Measurements from ENCODE around the gene LIMA1.
"Not testable (repeated sequence)": the region's sequence is repeated elsewhere in the genome, so short reads cannot be mapped to it uniquely, and the experiment has no call there.

LIMA1 gene

DNA sequence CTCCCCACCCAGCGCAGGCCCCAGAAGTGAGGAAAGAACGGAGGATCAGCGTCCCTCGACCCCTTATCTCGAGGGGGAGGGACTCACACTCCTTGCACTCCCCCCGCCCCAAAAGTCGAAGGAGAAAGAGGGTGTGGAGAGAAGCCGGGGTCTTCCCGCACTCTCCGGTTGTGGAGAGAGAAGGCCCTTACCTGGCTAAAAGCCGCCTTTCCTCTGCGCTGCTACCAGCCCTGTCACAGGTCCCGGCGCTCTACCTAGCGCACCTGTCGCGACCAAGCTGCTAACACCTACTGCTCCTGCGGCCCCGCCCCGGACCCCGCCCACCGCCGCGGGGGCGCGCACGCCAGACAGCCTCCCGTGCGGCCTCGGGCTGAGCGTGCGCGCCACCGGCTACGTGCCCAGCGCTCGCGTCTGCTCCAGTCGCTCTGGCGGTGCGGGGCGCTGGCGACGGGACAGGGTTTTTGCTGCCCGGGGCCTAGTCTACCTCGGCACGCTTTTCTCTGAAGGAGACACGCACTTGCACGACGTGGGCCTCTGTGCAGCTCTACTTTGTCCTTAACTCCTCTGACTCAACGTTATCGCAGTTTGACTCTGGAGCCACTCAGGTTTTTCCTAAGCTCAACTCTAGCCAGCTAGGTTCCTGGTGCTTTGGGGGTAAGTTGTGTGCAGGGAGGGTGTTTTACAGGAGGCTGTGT, at the start of gene LIMA1:
LIMA1 (minus strand) TSS at position 292 of the 695 bp plus-strand sequence. CDS start 34,769 bp downstream, outside the sequence.
- peak; percentile 80 for DNase-seq (ENCODE audit: low read depth)

DNA sequence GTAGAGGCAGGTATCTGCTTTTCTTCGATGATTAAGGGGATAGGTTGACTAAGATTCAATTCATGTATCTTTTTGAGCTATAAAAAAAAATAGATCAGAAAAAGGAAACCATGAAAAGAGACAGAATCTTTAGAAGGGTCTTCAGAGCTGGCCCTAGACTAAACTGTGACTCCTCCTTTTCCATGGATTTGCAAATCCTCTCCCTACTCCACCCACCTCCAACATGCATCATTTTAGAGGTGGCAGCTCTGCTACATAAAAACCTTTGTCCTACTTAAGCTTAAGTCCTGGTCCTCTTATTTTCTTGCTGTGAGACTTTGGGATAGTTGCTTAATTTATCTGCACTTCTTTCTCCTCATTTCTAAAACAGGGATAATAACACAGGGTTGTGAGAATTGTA, 48.4 kb upstream of the LIMA1 start:
- DNase-seq (ENCODE audit: low read depth): no peak

DNA sequence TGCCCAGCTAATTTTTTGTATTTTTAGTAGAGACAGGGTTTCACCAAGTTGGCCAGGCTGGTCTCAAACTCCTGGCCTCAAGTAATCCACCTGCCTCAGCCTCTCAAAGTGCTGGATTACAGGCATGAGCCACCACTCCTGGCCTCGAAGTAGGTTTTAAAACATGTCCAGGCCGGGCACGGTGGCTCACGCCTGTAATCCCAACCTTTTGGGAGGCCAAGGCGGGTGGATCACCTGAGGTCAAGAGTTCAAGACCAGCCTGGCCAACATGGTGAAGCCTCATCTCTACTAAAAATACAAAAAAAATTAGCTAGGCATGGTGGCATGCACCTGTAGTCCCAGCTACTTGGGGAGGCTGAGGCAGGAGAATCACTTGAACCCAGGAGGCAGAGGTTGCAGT, 45.3 kb upstream of the LIMA1 start:
- DNase-seq (ENCODE audit: low read depth): not testable (repeated sequence)

DNA sequence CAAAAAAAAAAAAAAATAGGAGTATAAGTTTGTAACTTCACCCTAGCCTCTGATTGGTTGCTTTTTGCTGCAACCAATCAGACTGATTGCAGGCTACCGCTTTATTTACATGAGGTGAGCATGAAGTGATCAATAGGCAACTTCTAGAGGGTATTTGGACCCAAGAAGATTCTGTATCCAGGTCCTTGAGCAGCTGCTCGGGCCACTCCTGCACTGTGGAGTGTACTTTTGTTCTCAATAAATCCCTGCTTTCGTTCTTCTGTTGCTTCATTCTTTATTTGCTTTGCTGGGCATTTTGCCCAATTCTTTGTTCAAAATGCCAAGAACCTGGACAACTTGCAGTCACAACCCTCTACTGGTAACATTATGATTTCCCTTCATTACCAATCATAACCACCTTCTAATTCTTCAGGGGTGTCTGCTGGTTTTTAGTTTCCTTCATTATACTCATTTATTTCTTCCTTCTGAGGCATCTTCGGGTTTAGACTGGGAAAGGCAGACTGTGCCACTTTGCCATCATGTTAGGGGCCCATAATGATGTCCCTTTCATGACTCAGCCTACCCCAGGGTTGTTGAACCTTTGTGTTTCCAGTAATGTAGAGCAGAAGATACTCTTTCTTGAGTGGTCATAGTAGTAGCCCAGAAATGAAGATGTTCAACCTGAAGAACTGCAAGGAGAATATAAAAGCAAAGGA, 43.4 kb upstream of the LIMA1 start:
- no peak for DNase-seq (ENCODE audit: low read depth)

DNA sequence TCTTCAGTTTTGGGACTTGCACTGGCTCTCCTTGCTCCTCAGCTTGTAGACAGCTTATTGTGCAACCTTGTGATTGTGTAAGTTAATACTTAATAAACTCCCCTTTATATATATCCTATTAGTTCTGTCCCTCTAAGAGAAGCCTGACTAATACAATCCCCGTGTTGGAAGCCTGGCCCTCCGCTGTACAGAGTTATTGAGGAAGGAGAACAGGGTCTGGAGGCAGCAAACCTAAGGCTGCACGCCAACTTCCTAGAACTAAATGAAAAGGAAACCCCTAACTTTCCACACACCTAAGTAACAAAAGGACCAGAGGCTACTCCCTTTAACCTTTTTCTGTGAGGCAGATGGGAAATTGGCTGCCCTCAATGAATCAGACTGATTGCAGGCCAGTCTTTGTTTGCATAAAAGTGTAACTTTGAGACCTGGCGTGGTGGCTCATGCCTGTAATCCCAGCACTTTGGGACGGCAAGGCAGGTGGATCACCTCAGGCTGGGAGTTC, 42.6 kb upstream of the LIMA1 start:
- DNase-seq (ENCODE audit: low read depth): no peak

DNA sequence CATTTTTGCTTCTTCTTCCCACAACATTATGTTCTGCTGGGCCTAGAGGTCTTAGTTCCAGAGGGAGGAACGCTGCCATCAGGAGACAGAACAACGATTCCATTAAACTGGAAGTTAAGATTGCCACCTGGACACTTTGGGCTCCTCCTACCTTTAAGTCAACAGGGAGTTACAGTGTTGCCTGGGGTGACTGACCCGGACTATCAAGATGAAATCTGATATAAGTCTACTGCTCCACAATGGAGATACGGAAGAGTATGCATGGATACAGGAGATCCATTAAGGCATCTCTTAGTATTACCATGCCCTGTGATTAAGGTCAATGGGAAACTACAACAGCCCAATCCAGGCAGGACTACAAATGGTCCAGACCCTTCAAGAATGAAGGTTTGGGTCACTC, 41.5 kb upstream of the LIMA1 start:
- not testable (repeated sequence) for DNase-seq (ENCODE audit: low read depth)

DNA sequence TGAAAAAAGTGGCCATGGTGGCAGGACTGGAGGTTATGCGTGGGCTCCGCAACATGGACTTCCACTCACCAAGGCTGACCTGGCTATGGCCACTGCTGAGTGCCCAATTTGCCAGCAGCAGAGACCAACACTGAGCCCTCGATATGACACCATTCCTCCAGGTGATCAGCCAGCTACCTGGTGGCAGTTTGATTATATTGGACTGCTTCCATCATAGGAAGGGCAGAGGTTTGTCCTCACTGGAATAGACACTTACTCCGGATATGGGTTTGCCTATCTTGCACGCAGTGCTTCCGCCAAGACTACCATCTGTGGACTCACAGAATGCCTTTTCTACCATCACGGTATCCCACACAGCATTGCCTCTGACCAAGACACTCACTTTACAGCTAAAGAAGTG, 40.8 kb upstream of the LIMA1 start:
- not testable (repeated sequence) for DNase-seq (ENCODE audit: low read depth)

DNA sequence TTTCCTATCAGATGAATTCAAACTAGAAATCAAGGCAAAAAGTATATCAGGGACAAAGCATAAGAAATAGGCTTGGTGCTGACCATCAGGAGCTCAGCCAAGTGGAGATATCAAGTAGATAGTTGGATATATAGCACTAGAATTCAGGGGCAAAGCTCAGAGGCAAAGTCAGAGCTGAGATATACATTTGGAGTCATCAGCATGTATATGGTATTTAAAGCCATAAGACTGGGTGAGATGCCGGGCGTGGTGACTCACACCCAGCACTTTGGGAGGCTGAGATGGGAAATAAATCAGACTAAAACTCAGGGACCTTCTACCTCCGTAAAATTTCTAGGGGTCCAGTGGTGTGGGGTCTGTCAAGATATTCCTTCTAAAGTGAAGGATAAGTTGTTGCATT, 38.9 kb upstream of the LIMA1 start:
- no peak for DNase-seq (ENCODE audit: low read depth)

DNA sequence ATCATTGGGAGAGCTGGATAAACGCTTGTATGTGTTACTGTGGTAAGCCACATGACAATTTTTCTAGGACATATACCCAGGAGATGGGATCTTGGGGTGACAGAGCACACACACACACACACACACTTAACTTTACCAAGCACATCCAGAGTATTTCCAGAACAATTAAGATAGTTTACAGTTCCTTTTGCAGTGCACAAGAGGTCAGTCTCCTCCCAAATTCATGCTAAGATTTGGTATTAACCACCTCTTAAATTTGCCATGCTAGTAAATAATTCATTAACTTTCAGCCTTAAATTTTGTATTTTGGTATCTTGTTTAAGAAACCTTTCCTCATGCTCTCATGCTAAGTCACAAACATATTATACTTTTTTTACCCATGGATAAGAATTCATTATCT, 33.9 kb upstream of the LIMA1 start:
- no peak for DNase-seq (ENCODE audit: low read depth)

DNA sequence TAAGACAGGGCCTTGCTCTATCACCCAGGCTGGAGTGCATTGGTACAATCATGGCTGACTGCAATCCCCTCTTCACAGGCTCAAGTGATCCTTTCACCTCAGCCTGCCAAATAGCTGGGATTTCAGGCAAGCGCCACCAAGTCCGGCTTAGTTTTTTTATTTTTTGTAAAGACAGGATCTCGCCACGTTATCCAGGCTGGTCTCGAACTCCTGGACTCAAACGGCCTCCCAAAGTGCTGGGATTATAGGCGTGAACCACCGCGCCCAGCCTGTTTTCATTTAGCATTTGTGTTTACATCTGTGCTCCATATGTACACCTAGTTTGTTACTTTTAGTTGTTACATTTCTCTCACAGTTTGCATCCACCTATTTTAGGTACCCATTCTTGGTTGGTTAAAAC, 32.5 kb upstream of the LIMA1 start:
- no peak for DNase-seq (ENCODE audit: low read depth)

DNA sequence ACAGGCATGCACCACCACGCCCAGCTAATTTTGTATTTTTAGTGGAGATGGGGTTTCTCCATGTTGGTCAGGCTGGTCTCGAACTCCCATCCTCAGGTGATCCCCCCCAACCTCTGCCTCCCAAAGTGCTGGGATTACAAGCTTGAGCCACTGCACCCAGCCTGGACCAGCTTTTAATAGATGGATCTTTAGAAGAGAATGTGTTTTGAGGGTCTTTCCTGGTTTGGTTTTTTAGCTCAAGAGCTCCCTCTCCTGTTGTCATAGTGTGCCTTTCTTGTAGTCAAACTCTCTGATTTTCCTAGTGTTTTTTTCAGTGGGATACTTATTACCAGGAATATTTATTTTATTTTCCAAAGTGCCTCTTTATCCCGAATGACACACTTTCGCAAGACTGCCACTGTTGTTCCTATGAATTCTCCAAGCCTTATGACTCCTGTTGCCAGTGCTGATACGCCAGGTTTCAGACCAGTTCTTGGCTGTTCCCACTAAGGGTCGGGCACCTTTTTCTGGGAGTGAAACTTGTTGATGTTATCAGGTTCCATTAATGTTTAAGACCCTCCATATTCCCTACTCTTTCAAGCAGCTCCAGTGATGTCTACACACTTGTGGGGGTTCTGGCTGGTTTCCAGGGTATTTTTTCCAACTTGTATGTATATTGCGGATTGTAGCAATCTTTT, 31.5 kb upstream of the LIMA1 start:
- DNase-seq (ENCODE audit: low read depth): no peak

DNA sequence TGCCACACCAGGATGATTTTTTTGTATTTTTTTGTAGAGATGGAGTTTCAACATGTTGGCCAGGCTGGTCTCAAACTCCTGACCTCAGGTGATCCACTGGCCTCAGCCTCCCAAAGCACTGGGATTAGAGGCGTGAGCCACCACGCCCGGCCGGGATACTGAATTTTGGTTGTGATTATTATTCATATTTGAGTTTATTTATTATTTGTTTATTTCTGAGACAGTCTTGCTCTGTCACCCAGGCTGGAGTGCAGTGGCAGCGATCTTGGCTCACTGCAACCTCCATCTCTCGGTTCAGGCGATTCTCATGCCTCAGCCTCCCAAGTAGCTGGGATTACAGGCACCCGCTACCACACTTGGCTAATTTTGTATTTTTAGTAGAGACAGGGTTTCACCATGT, 30.7 kb upstream of the LIMA1 start:
- not testable (repeated sequence) for DNase-seq (ENCODE audit: low read depth)

DNA sequence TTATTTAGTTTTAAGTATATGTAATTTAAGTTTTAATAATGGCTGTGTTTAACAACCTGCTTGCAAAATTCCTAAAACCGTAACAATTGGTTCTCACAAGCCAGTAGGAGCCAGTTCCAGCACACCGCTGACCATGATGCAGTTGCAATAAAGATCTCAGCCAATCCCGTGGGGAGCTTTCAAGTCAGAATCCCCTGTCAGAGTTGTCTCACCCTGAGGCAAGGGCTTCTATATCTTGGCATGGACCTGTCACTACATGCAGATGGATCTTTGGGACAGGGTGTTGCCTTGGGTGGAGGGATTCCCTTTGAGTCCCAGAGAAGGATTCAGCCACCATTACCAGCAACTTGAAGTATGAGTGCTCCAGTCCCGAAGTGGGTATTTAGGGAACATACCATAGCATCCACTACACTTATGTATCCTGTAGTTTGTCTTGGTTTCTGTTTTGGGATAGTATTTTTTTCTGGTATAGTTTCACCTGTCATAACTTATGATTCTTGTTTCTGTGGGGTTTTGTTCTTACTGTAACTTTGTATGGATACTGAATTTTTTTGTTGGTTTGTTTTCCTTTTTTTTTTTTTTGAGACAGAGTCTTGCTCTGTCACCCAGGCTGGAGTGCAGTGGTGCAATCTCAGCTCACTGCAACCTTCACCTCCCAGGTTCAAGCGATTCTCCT, 30.1 kb upstream of the LIMA1 start:
- DNase-seq (ENCODE audit: low read depth): no peak

DNA sequence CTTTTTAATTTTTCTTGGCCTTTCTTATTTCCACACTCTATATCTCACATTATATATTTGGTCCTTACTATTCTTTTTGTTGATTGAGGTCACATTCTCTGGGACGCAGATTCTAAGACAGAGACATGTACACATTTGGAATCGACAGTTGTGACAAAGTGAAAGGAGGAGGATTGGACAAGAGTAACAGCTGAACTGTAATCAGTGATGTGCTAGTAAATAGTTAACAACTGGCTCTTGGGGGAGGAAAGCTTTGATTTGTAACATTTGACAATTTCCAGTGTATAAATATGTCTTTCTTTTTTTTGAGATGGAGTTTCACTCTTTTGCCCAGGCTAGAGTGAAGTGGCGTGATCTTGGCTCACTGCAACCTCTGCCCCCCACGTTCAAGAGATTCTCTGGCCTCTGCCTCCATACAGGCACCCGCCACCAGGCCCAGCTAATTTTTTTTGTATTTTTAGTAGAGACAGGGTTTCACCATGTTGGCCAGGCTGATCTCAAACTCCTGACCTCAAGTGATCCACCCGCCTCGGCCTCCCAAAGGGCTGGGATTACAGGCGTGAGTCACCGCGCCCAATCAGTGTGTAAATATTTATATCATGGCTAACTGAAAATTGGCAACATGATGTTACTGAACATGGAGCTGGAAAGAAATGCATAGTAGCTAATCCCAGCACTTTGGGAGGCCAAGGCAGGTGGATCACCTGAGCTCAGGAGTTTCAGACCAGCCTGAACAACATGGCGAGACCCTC, 28.7 kb upstream of the LIMA1 start:
- DNase-seq (ENCODE audit: low read depth): not testable (repeated sequence)

DNA sequence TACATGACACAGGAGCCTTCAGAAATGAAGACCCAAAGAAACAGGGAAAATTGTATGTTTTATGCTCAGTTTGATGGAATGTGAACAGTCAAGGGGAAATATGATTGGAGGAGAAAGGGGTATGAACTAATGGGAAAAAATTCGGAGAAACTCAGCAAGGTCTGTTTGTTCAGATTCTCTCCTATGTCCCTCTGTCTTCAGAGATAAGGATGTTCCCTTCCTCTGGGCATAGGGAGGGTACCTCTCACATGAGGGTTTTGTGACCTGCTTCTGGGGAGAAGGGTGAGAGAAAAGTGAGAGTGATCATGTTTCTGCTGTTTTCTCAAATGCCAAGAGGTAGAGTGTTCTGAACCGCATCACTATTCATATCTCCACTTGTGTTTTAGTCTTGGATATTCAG, 26.6 kb upstream of the LIMA1 start:
- DNase-seq (ENCODE audit: low read depth): no peak

DNA sequence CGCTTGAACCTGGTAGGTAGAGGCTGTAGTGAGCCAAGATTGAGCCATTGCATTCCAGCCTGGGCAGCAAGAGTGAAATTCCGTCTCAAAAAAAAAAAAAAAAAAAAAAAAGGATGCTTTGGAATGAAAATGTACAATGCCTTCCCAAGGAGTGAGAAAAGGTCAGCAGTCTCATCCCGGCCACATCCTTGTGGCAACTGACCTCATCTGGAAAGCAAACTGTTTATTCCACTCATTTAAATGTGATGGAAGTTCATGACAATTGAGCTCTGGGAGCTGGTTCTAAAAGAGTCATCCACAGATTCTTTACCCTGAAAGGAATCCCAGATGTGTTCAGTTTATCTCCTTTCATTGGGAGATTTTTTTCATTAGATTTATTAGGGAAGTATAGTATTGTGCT, 19.4 kb upstream of the LIMA1 start:
- DNase-seq (ENCODE audit: low read depth): no peak

DNA sequence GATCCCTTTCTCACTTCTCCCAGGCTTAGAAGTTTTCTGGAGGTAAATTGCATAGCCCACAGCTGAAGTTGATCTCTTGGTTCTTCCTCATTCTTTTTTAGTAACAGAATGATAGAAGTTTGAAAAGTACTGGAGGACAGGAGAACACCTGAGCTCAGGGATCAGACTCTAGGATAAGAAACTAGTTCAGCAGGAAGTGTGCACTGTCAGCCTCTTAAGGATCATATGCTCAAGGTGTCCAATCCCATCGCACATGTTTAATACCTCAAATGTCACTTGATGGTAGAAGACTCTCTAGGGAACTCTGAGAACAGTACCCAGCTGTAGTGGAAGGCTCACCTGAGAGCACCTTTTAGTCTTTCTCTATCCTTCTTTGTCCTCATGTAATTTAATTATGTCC, 14.7 kb upstream of the LIMA1 start:
- no peak for DNase-seq (ENCODE audit: low read depth)

DNA sequence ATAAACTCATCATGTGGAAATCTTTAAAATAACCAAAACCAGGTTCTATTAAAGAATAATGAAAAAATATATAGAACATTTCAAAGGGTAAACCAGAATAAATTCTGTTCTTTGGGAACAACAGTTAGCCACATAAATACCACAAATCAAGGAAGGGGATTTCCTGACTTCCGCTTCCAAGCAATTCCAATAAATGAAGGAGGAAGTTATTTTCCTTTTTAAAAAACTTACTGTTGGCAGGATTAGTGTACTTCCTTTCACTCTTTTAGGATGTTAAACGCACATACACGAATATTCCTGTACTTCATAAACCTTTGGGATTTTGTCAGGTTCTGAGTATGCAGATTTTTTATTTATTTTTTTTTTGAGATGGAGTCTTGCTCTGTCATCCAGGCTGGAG, 13.7 kb upstream of the LIMA1 start:
- no peak for DNase-seq (ENCODE audit: low read depth)

DNA sequence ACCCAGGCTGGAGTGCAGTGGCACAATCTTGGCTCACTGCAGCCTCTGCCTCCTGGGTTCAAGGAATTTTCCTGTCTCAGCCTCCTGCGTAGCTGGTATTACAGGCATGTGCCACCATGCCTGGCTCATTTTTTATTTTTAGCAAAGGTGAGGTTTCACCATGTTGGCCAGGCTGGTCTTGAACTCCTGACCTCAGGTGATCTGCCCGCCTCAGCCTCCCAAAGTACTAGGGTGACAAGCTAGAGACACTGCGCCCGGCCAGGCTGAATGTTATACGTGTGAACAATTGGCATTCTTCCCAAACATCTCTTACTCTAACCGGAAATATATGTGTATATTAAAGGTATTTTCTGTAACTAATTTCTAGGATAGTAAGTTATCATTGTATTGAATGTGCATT, 13.2 kb upstream of the LIMA1 start:
- DNase-seq (ENCODE audit: low read depth): no peak

DNA sequence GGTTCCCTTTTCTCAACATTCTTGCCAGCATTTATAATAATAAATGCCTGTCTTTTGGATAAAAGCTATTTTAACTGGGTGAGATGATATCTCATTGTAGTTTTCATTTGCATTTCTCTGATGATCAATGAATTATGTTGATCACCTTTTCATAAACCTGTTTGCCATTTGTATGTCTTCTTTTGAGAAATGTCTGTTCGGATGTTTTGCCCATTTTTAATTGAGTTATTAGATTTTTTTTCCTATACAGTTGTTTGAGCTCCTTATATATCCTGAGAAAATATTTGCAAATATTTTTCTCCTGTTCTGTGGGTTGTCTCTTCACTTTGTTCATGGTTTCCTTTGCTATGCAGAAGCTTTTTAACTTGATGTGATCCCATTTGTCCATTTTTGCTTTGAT, 8.1 kb upstream of the LIMA1 start:
- DNase-seq (ENCODE audit: low read depth): no peak

DNA sequence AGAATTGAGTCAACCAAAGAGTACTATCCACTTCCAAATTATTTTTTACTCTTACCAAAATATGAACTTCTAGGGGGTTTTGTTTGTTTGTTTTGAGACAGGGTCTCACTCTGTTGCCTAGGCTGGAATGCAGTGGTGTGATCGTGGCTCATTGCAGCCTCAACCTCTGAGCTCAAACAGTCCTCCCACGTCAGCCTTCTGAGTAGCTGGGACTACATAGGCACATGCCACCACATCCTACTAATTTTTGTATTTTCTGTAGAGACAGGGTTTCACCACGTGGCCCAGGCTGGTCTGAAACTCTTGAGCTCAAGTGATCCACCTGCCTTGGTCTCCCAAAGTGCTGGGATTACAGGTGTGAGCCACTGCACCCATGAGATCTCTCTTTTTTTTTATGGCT, 7.4 kb upstream of the LIMA1 start:
- DNase-seq (ENCODE audit: low read depth): not testable (repeated sequence)

DNA sequence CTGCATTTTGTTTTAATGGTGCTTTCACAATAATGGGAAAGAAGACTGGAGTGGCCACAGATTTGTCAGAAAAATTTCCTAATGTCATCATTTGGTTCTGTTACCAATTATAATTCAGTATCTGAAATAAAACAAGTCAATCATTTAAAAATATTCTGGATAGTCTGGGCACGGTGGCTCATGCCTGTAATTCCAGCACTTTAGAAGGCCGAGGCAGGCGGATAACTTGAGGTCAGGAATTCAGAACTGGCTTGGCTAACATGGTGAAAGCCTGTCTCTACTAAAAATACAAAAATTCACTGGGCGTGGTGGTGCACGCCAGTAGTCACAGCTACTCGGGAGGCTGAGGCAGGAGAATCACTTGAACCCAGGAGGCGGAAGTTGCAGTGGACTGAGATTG, 4.0 kb upstream of the LIMA1 start:
- DNase-seq (ENCODE audit: low read depth): no peak

Measured in stimulated activated CD8-positive, alpha-beta memory T cell treated with anti-CD3 and anti-CD28 coated beads, Interleukin-12 subunit alpha, Interleukin-12 subunit beta, amount 100 ng/mL, for 1 hour (primary cell).